Peyer's patch (tissue), 4 donors: ENCODE measurements around the gene TGFA.

Source experiments
- POLR2A ChIP-seq, 2 donors: fragments of 450-650 bp; IDR thresholded peaks; one replicate each; pipeline ENCODE4 v1.5.1; 2017; ENCODE audit warnings: antibody characterized with exemption in 2 of 2, mild to moderate bottlenecking in 2 of 2, moderate library complexity in 2 of 2
- TF ChIP-seq, protein P1 (sequence below), 6 experiments: fragments of 450-650 bp in 4 of 6; fragments of 200-600 bp in 2 of 6; sonication (generic) in 1 of 6; IDR thresholded peaks; one replicate each; pipeline ENCODE4 v1.5.1; 2017 to 2019; ENCODE audit warnings: antibody characterized with exemption in 6 of 6, mild to moderate bottlenecking in 3 of 6, moderate library complexity in 1 of 6

DNA sequence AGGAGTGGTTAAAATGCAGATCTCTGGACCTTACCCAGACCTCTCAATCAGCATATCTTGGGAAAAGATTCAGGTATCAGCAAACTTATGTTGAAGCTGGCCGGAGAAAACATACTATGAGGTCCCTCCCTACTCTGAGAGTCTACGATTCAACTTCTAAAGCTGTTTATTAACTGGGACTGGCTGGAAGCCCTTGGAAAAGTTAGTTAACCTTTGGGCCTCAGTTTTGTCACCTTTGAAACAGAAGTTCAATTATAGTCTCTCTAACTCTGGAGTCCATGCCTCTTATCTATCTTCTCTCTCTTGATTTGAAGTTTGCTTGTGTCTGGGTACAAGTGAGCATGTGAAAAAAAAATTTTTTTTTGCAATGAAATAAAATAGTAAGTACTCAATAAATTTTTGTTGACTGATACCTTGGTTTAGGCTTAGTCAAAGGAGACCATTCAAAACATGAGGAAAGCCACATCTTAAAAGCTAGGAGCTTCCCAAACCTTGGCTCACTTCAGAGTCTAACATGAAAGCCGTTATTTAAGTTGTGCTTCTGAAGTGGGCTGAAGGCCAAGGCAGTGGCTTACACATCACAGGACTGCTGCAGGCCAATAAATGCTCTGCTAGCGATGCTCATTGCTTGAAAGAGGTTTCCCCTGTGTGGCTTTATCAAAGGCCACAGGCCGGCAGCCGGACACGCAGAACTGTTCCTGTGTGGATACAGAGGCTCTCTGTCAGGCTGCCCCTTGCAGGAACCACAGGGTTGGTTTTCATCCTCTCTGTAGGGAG lies 141.1 kb downstream of the TGFA start:
- TF ChIP-seq, protein P1, sequence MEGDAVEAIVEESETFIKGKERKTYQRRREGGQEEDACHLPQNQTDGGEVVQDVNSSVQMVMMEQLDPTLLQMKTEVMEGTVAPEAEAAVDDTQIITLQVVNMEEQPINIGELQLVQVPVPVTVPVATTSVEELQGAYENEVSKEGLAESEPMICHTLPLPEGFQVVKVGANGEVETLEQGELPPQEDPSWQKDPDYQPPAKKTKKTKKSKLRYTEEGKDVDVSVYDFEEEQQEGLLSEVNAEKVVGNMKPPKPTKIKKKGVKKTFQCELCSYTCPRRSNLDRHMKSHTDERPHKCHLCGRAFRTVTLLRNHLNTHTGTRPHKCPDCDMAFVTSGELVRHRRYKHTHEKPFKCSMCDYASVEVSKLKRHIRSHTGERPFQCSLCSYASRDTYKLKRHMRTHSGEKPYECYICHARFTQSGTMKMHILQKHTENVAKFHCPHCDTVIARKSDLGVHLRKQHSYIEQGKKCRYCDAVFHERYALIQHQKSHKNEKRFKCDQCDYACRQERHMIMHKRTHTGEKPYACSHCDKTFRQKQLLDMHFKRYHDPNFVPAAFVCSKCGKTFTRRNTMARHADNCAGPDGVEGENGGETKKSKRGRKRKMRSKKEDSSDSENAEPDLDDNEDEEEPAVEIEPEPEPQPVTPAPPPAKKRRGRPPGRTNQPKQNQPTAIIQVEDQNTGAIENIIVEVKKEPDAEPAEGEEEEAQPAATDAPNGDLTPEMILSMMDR (IDR thresholded peaks at IDR 0.05), result no peak
- TF ChIP-seq POLR2A (IDR thresholded peaks at IDR 0.05), result no peak
